HG03521 (cell line): ENCODE results near the gene M1AP.

Source experiments
- ATAC-seq: cut with Tn5 transposase; IDR thresholded peaks from one replicate; pipeline ENCODE4 v1.9.1; 2021; ENCODE audit warnings: mild to moderate bottlenecking, moderate library complexity; ENCODE audit not compliant: unreplicated experiment

Gene M1AP

DNA sequence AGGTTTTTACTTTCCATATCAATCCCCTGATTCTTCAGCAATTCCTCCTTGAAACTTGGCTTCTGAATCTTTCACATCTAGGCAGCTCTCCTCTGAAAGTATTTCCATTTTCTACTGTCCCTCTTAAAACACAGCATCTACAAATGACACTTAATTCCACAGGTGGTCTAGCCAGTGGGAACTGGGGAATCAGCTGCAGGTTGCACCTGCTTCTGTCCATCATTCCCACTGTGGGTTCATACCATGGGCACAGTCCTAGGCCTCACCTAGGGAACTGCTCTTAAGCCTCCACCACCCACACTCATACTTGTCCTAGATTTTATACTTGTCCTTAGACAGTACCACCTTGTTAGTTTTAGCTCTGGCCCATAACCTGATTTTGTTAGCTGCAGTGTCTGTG lies 96.6 kb downstream of the M1AP start:
- no peak for ATAC-seq

DNA sequence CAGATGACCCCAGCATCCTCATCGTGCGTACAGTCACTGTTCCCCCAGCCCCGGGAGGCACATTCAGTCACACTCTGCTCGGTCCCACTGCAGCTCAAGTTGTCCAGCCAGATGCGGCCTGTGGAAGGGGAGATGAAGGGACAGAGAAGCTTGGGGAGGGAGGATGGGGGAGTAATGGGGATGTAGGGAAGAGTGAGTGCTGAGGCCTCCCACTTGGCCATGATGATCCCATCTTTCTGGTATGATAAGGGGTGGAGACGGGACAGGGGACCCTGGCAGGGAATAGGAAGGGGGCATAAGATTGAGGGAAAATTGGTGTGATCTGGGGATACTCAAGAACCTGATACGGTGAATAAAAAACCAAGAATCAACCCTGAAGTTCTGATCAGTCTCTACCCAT lies 97.9 kb downstream of the M1AP start:
- no peak for ATAC-seq

- ATAC-seq, result no peak
These were observed 99.0 kb downstream of the M1AP start for GRCh38 chr2:74548900-74549826.

DNA sequence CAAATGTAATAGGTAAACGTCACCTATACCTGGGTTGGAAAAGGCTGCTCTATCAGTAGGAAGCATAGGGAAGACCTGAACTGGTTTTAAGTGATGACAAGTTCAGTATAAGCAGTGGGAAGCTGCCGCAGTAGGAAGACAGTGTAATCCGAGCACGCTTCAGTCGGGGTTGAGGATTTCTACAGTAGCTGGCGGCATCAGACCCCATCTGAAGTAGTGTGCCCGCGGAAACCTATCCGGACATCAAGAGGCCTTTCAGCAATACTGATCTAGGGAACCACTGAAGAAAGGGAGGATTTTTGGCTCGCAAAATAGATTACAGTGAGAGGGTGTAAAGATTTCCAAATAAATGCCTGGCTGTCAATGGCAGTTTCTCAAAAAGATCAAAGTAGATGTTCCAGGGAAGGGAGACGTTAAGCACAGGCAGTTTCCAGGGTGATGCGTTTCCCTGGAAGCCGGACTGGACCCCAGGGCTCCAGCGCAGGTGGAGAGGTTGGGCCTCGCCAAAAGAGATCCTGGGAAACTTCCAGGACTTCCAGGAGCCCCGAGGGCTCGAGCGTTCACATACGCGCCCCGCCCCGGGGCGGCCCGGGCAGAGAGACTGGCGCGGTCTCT lies 99.7 kb downstream of the M1AP start:
- no peak for ATAC-seq

DNA sequence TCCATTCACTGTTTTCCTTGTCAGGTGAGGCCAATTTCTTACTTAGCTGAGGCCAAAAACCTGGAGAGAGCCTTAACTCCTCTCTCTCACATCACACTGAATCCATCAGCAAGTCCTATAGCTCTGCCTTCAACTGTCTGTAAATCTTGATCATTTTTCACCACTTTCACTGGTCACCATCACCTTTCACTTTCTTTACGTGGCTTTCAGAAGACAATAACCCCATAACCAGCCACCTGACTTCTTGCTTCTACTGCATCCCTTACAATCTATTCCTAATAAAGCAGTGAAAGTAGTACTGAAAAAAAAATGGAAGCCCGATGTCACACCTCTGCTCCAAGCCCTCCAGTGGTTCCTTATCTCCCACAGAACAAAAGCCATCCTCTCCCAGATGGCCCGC lies 102.1 kb downstream of the M1AP start:
- ATAC-seq, result no peak

DNA sequence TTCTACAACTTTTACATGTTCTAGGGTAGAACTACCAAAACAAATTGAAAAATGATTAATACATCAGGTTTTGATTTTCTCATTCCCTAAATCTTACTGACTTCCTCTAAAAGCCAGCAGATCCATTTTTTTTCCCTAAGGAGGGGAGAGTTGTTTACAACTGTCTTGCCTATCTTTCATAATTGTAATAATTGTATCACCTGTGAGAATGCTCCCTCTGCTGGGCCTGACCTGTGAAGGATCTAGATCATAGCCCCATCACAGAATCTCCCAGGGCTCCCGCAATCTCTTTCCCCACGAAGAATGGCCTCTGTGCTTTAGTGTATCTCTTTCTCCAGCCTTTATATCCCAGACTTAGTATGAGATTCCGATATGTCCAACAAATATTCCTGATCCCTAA lies 103.5 kb downstream of the M1AP start:
- ATAC-seq, result no peak

DNA sequence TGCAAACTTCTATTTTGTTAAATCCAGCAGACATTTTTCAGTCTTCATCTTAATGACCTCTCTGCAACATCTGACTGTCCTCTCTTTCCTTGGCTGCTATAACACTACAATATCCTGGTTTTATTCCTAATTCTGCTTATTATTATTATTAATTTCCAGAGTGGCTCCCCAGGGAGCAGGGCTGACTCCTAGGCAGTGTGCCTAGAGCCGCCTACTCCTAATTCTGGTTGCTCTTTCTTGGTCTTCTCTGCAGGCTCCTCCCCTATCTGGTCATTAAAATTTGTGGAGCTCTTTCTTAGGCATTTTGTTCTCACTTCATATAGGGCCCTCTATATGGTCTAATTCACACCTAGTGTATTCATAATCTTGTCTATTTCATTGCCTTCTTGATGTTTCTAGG lies 105.2 kb downstream of the M1AP start:
- ATAC-seq, result no peak

DNA sequence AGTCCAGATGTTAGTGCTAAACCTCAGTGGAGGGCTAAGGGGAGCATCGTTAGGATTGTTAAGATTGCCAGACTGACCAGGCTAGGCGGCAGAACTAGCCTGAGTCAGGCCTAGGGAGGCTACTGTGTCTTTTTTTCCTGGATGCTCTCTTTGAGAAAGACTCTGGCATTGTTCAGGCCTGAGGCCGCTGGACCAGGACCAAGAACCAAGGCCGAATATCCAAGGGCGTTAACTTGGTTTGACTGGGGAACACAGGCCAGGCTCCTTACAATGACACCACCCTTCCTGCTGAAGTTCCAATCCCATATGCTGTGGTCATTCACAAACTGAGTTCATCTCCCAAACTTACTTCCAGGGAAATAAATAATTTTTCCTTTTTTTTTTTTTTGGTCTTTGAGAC lies 107.8 kb downstream of the M1AP start:
- no peak for ATAC-seq

DNA sequence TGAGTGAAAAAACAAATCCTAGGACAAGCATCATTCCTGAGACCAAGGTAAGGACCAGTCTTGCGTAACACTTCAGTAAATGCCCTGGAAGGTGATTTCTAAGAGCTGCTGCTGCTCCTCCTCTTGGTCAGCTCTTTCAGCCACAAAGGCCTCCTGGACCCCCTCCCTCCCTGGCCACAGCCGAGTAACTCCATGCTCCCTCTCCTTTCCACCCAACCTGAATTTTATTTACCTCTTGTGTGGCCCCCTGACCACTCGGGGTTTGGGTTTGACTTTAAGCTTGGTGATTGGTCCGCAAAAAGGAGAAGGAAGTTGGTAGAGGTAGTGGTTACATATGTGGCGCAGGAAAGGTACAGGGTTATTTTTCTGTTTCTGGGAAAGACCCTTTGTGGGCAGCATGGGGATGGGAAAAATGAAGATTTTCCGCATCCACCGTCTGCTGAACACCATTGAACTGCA lies 109.2 kb downstream of the M1AP start:
- ATAC-seq, result no peak

GRCh38 chr2:74537140-74537539 lies 111.0 kb downstream of the M1AP start:
- ATAC-seq, result no peak

GRCh38 chr2:74536166-74536950 lies 111.8 kb downstream of the M1AP start:
- no peak for ATAC-seq

DNA sequence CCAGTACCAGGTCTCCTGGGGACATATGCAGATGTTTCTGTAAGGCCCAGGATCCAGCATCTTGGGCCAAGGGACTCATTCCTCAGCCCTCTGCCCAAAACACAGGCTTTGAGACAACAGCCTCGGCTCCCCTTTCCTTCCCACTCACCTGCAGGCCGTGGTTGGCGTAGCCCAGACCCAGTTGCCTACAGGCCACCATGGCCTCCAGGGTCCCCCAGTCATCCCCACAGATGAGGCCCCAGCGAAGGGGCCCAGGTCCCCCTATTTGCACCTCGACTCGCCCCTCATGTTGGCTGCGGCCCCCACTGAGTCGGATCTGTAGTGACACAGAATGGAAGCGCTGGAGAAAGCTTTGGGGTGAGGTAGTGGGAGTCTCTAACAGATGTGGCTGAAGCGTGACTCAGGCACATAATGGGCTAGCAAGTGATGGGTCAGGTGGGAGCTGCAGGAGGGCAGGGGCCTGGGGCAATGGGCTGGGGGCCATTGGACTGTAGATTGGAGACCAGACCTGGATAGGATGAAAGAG lies 112.6 kb downstream of the M1AP start:
- ATAC-seq, result no peak

- ATAC-seq, result no peak
These were observed 113.7 kb downstream of the M1AP start for GRCh38 chr2:74534411-74534810.

DNA sequence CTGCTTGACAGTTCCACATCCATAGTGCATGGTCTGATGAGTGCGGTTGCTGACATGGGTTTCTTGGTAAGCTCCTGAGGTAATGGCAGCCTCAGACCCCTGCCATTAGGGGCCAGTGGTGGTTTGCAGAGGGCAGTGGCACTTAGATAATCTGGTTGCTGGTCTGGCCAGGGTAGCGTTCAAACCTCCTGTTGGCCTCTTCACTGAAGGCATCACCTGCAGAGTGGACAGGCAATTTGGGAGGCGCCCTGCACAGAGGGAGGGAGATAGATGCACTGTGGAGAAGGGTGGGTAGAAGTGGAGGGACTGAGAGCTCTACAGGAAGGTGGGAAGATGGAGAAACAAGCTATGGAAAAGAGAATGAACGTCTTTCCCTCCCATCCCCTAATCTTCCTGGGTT lies 114.7 kb downstream of the M1AP start:
- ATAC-seq, result no peak

GRCh38 chr2:74532222-74532621 lies 115.9 kb downstream of the M1AP start:
- ATAC-seq, result no peak

DNA sequence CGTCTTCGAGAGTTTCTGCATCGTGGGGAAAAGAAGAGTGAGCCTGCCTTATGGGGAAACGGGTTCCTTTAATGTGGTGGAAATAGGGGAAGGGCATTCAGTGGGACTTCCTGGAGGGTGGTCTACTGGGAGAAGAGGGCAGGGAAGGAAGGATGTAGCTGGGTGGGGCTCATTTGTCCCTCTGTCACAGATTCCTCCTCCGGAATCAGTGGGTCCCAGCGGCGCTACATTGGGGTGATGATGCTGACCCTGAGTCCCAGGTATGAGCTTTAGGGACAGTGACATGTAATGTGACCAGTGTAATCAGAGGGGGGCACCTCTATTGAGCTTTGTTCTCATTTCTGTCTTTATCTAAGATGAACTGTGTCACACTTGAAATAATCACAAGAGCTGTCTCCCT lies 116.5 kb downstream of the M1AP start:
- ATAC-seq, result no peak

DNA sequence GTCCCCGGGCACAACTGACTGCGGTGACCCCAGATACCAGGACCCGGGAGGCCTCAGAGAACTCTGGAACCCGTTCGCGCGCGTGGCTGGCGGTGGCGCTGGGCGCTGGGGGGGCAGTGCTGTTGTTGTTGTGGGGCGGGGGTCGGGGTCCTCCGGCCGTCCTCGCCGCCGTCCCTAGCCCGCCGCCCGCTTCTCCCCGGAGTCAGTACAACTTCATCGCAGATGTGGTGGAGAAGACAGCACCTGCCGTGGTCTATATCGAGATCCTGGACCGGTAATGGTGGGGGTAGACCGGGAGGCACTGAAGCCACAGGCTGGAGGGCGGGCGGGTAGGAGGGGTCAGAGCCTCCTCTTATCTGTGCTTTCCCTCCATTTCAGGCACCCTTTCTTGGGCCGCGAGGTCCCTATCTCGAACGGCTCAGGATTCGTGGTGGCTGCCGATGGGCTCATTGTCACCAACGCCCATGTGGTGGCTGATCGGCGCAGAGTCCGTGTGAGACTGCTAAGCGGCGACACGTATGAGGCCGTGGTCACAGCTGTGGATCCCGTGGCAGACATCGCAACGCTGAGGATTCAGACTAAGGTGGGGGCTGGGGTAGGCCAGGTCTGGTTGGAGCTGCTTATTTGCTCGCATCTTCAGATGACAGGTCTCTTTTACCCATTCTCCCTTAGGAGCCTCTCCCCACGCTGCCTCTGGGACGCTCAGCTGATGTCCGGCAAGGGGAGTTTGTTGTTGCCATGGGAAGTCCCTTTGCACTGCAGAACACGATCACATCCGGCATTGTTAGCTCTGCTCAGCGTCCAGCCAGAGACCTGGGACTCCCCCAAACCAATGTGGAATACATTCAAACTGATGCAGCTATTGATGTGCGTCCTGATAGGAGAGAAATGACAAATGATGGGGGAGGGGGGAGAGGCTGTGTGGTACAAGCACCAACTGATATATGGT lies 117.6 kb downstream of the M1AP start:
- ATAC-seq, result peak; percentile 16

DNA sequence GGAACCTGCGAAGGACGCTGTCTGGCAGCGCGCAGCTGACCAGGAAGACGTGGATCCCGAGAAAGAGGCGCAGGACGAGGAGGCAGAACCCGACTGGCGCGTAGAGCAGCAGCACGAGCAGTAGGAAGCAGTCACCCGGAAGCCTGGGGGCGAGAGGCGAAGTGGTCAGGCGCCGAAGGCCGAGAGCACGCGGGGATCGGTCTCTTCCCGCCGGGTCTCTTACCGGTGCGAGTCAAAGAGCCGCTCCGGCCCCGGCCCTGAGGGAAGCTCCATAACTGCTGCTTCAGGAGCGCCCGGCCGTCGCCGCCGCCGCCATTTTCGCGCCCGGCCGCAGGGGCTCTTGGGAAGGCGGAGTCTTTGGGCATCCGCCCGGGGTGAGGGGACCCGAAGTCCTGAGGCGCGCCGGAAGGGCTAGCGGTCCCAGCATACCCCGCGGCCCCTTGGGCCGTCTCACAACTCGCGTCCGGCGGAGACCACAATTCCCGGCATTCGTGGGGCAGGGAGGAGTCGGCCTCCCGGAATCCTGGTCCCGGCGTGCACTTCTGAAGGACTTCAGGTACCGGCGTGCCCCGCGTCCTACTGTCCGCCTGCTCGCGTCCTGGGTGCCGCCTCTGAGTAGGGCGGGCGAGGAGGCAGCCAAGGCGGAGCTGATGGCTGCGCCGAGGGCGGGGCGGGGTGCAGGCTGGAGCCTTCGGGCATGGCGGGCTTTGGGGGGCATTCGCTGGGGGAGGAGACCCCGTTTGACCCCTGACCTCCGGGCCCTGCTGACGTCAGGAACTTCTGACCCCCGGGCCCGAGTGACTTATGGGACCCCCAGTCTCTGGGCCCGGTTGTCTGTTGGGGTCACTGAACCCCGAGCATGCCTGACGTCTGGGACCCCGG lies 118.5 kb downstream of the M1AP start, which contains the start of the genes AUP1 and HTRA2:
Gene AUP1, minus strand, starts transcription at position 350 of the 882 bp plus-strand sequence. Its CDS starts 77 bp downstream, at position 273.
Gene HTRA2, plus strand, starts transcription at position 577 of the 882 bp plus-strand sequence. Its CDS starts 74 bp downstream, at position 651.
- ATAC-seq, result peak; percentile 77
